ENCODE results near the gene LHX2. TPM values are rescaled to one million over a fixed set of nuclear protein-coding genes. Genes with fewer than 3 reads are reported as not detected.

LHX2 gene
- total RNA-seq, 1 experiment from 2014 or later, result not detected

DNA sequence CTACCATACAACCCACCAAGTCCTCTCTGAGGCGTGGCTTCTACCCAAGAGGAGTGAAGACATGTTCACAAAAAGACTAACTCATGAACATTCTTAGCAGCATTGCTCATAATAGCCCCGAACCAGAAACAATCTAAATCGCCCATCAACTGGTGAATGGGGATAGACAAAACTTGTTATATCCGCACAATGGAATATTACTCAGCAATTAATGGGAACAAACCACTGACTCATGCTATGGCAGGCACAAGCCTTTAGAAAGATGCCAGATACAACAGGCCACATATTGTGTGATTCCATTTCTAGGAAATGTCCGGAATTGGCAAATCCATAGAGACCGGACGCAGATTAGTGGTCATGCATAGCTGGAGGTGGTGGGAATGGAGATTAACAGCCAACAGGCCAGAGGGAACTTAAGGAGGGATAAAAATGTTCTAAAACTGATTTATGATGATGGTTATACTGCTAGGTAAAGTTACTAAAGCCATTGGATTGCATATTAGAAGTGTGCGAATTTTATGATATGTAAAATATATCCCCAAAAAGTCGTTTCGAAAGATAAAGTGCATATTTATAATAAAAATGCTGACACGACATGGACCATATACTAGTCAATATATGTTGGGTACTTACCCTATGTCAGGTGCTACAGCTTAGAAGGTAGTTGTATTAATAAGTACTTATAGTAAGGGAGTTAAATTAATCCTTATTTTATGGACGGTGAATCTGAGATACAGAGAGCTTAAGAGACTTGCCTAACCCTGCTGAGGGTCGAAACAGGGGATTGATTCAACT lies 55.4 kb downstream of the LHX2 start:
- Mint-ChIP-seq H3K27me3 (ENCODE audit: low read depth) (peaks cover 38% of the 10 kb centered on the region), H3K4me1 (no peaks in the 10 kb centered on the region), H3K36me3 (ENCODE audit: insufficient read depth in 1 of 3, low read depth in 3 of 3) (no peaks in the 10 kb centered on the region), H3K27ac (no peak overlapping the region), H3K4me3 (no peak overlapping the region), H3K9me3 (no peaks in the 10 kb centered on the region; a peak in 2 of 5 replicates)
- Histone ChIP-seq H3T11ph (ENCODE audit: low read length) (no peak overlapping the region), H3K56ac (ENCODE audit: insufficient read length, low read depth, low read length) (no peak overlapping the region), H2BK12ac (ENCODE audit: insufficient read length, low read depth, low read length) (no peak overlapping the region), H3K4me2 (ENCODE audit: insufficient read depth, insufficient read length, low read length) (no peak overlapping the region), H3K14ac (ENCODE audit: insufficient read depth, low read length) (no peak overlapping the region), H2BK120ac (ENCODE audit: low read depth, low read length, poor library complexity, severe bottlenecking) (no peak overlapping the region), H4K91ac (ENCODE audit: insufficient read length, low read depth, low read length) (no peak overlapping the region), H3K23me2 (ENCODE audit: insufficient read length, low read depth, low read length, poor library complexity, severe bottlenecking) (no peaks in the 10 kb centered on the region), H3K9me3 (ENCODE audit: control insufficient read depth, low read depth, low read length) (no peaks in the 10 kb centered on the region), H2AFZ (ENCODE audit: low read length) (no peak overlapping the region), H3K4me1 (ENCODE audit: insufficient read depth, low read length) (no peaks in the 10 kb centered on the region), H3K23ac (ENCODE audit: insufficient read length, low read depth, low read length) (no peak overlapping the region), H3K27me3 (ENCODE audit: insufficient read depth, low read length) (no peaks in the 10 kb centered on the region), H3K9ac (ENCODE audit: extremely low read depth, insufficient read length, low read length) (no peak overlapping the region), H3K79me1 (ENCODE audit: insufficient read depth, low read depth, low read length, poor library complexity, severe bottlenecking) (no peaks in the 10 kb centered on the region), H4K8ac (replicated peaks; ENCODE audit: insufficient read length, low read depth, low read length) (no peak overlapping the region), H2BK20ac (ENCODE audit: low read depth, low read length, poor library complexity, severe bottlenecking) (no peak overlapping the region), H3K27ac (ENCODE audit: insufficient read length, low read depth, low read length) (no peak overlapping the region), H3K79me2 (ENCODE audit: insufficient read depth, low read length) (no peaks in the 10 kb centered on the region), H2BK15ac (ENCODE audit: low read depth, low read length) (no peak overlapping the region), H2AK5ac (ENCODE audit: insufficient read length, low read length) (no peak overlapping the region), H2BK5ac (ENCODE audit: insufficient read length, low read length) (no peak overlapping the region), H4K20me1 (ENCODE audit: control insufficient read depth, insufficient read depth, insufficient read length) (no peaks in the 10 kb centered on the region), H3K18ac (ENCODE audit: insufficient read length, low read depth, low read length) (no peak overlapping the region), H4K5ac (ENCODE audit: insufficient read length, low read depth, low read length) (no peak overlapping the region), H3K4ac (ENCODE audit: low read depth, low read length) (no peak overlapping the region)
- TF ChIP-seq, protein P1, sequence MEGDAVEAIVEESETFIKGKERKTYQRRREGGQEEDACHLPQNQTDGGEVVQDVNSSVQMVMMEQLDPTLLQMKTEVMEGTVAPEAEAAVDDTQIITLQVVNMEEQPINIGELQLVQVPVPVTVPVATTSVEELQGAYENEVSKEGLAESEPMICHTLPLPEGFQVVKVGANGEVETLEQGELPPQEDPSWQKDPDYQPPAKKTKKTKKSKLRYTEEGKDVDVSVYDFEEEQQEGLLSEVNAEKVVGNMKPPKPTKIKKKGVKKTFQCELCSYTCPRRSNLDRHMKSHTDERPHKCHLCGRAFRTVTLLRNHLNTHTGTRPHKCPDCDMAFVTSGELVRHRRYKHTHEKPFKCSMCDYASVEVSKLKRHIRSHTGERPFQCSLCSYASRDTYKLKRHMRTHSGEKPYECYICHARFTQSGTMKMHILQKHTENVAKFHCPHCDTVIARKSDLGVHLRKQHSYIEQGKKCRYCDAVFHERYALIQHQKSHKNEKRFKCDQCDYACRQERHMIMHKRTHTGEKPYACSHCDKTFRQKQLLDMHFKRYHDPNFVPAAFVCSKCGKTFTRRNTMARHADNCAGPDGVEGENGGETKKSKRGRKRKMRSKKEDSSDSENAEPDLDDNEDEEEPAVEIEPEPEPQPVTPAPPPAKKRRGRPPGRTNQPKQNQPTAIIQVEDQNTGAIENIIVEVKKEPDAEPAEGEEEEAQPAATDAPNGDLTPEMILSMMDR (conservative IDR thresholded peaks at IDR 0.05), result no peak
- no peak for DNase-seq
- WGBS (ENCODE audit: extremely low coverage, insufficient read length, low lambda C conversion rate), result no CpG with 5 or more reads among the region's 13 CpGs

Data from H9 (cell line).